GM19372 (cell line): ENCODE data around the gene GPR132.

Experiments
- ATAC-seq: cut with Tn5 transposase; IDR thresholded peaks from one replicate; pipeline ENCODE4 v1.9.1; 2021; ENCODE audit warnings: mild to moderate bottlenecking, low read depth, moderate library complexity; ENCODE audit not compliant: unreplicated experiment

The GPR132 gene

DNA sequence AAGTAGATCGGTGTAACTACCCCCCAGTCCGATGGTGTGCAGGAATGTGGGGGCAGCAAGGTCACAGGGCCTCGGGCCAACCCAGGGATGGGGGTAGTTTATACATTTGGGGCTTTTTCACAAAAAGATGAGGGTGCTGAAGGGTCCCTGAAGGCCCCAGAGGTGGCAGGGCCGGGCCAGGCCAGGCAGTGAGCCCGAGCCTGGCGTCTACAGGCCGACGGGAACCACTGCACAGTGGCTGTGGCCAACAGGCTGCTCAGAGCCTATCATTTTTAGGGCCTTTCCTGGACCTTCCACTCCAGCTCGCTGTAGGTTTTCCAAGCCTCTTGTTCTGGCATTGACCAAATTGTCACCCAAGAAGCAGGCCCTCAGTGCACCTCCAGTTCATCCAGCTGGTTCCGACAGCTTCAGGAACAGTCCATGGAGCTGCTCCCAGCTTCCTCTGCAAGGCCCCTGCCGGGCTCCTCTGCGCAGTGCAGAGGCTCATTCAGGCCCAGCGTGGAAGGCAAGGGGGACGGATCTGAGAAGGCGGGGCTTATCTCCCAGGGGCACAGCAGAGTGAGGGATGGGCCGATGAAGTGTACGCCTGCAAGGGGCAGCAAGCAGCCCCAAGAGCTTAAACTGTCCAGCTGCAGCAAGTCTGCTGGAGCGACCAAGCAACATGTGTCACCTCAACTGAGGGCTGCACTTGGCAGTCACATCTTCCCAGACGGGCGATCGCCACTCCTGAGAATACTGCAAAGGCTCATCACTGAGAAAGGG lies 58.2 kb downstream of the GPR132 start:
- no peak for ATAC-seq

GRCh38 chr14:105005929-105006830 lies 59.0 kb downstream of the GPR132 start:
- ATAC-seq = no peak

DNA sequence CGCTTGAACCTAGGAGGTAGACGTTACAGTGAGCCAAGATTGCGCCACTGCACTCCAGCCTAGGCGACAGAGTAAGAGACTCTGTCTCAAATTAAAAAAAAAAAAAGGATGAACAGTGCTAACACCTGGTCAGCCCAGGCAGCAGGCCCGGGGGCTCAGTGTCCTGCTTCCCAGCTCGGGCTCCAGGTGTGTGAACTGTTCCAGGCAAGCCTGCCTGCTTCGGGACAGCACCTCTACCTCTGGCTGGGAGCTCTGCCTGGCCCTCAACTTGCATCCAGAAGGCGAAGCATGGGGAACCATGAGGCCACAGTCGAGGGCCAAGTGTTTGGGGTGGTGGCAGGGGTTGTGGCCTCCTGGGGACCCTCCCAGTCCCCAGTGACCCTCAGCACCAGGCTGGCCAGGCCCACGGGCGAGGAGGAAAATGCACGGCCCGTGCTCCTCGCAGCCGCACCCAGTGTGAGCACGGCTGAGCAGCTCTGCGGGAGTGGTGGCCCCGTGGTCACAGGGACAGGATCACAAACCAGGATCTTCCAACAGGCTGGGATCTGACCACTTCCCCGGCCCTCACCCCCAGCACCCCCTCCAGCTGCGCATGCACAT lies 59.8 kb downstream of the GPR132 start:
- no peak for ATAC-seq
